ENCODE measurements around the gene STEAP1B. TPM values are rescaled to one million over a fixed set of nuclear protein-coding genes. Genes with fewer than 3 reads are reported as not detected.

Gene STEAP1B
- total RNA-seq, 1 experiment from 2014 or later, result 3.2 TPM

- no peak overlapping the region for H3K27ac Mint-ChIP-seq
- WGBS (ENCODE audit: extremely low coverage, insufficient read length, low lambda C conversion rate), result no CpG with 5 or more reads among the region's 6 CpGs
Observed at GRCh38 chr7:22418251-22419046, 81.5 kb downstream of the STEAP1B start.

More at GRCh38 chr7:22418251-22419046, 81.5 kb downstream of the STEAP1B start:
- no peak for DNase-seq
- Mint-ChIP-seq H3K4me1 (peaks cover 6% of the 10 kb centered on the region in 2 experiments), H3K9me3 (no peaks in the 10 kb centered on the region), H3K27me3 (ENCODE audit: low read depth) (no peaks in the 10 kb centered on the region), H3K36me3 (ENCODE audit: insufficient read depth in 1 of 3, low read depth in 3 of 3) (no peaks in the 10 kb centered on the region; a peak in 1 of 7 replicates), H3K4me3 (no peak overlapping the region)
- Histone ChIP-seq H4K5ac (ENCODE audit: insufficient read length, low read depth, low read length) (no peak overlapping the region), H2AK5ac (ENCODE audit: insufficient read length, low read length) (no peak overlapping the region), H3K18ac (ENCODE audit: insufficient read length, low read depth, low read length) (no peak overlapping the region), H3K4ac (ENCODE audit: low read depth, low read length) (no peak overlapping the region), H4K20me1 (ENCODE audit: control insufficient read depth, insufficient read depth, insufficient read length) (no peaks in the 10 kb centered on the region), H3K79me1 (ENCODE audit: insufficient read depth, low read depth, low read length, poor library complexity, severe bottlenecking) (no peaks in the 10 kb centered on the region), H3K23me2 (ENCODE audit: insufficient read length, low read depth, low read length, poor library complexity, severe bottlenecking) (no peaks in the 10 kb centered on the region), H2BK20ac (ENCODE audit: low read depth, low read length, poor library complexity, severe bottlenecking) (no peak overlapping the region), H3K79me2 (ENCODE audit: insufficient read depth, low read length) (no peaks in the 10 kb centered on the region), H2BK15ac (ENCODE audit: low read depth, low read length) (no peak overlapping the region), H3K14ac (ENCODE audit: insufficient read depth, low read length) (no peak overlapping the region), H2BK5ac (ENCODE audit: insufficient read length, low read length) (no peak overlapping the region), H2AFZ (ENCODE audit: low read length) (no peak overlapping the region), H3K4me1 (ENCODE audit: insufficient read depth, low read length) (no peaks in the 10 kb centered on the region), H3K27me3 (ENCODE audit: insufficient read depth, low read length) (no peaks in the 10 kb centered on the region), H3K56ac (ENCODE audit: insufficient read length, low read depth, low read length) (no peak overlapping the region), H2BK120ac (ENCODE audit: low read depth, low read length, poor library complexity, severe bottlenecking) (no peak overlapping the region), H3K9me3 (ENCODE audit: control insufficient read depth, low read depth, low read length) (no peaks in the 10 kb centered on the region), H3K23ac (ENCODE audit: insufficient read length, low read depth, low read length) (no peak overlapping the region), H2BK12ac (ENCODE audit: insufficient read length, low read depth, low read length) (no peak overlapping the region), H4K8ac (replicated peaks; ENCODE audit: insufficient read length, low read depth, low read length) (no peak overlapping the region), H3K9ac (ENCODE audit: extremely low read depth, insufficient read length, low read length) (no peak overlapping the region), H3K4me2 (ENCODE audit: insufficient read depth, insufficient read length, low read length) (no peak overlapping the region), H3K27ac (ENCODE audit: insufficient read length, low read depth, low read length) (no peak overlapping the region), H4K91ac (ENCODE audit: insufficient read length, low read depth, low read length) (no peak overlapping the region), H3T11ph (ENCODE audit: low read length) (no peak overlapping the region)
- no peak for TF ChIP-seq CTCF (conservative IDR thresholded peaks at IDR 0.05)
